ENCODE results near the gene SCYGR4. TPM values are rescaled to one million over a fixed set of nuclear protein-coding genes. Genes with fewer than 3 reads are reported as not detected.

The SCYGR4 gene
- total RNA-seq, result not detected

GRCh38 chr2:227617316-227618230 lies at the start of gene SCYGR4:
Gene SCYGR4 (plus strand): TSS chr2:227617498. CDS start chr2:227617498, 0 bp downstream.
- peaks cover 19% of the 10 kb centered on the region for H3K27me3 Mint-ChIP-seq
- H3K36me3 Mint-ChIP-seq, result no peaks in the 10 kb centered on the region
- no peaks in the 10 kb centered on the region for H3K4me1 Mint-ChIP-seq (ENCODE audit: low read depth)
- H3K4me3 Mint-ChIP-seq, result no peak within 1 kb of the TSS
- H3K27ac Mint-ChIP-seq, result no peak within 1 kb of the TSS
- intact Hi-C loops (cut with micrococcal nuclease), result no loop called here
- ChIA-PET POLR2A (no interaction called here), CTCF (no interaction called here)
- no peak for DNase-seq
- no peaks in the 10 kb centered on the region for H3K9me3 Mint-ChIP-seq

GRCh38 chr2:227568852-227569169 lies 48.5 kb upstream of the SCYGR4 start:
- Mint-ChIP-seq H3K9me3 (no peaks in the 10 kb centered on the region), H3K27ac (no peak overlapping the region), H3K27me3 (no peaks in the 10 kb centered on the region), H3K4me3 (no peak overlapping the region), H3K36me3 (peaks cover 2% of the 10 kb centered on the region), H3K4me1 (ENCODE audit: low read depth) (no peaks in the 10 kb centered on the region)
- intact Hi-C loops (cut with micrococcal nuclease), result no loop called here
- DNase-seq, result no peak
- CTCF ChIA-PET, result no interaction called here
- POLR2A ChIA-PET, result no interaction called here

GRCh38 chr2:227570615-227571014 lies 46.7 kb upstream of the SCYGR4 start:
- ChIA-PET POLR2A (no interaction called here), CTCF (no interaction called here)
- Mint-ChIP-seq H3K4me1 (ENCODE audit: low read depth) (no peaks in the 10 kb centered on the region), H3K4me3 (no peak overlapping the region), H3K27ac (no peak overlapping the region), H3K27me3 (no peaks in the 10 kb centered on the region), H3K9me3 (no peaks in the 10 kb centered on the region), H3K36me3 (peaks cover 2% of the 10 kb centered on the region)
- intact Hi-C loops (cut with micrococcal nuclease), result loop anchor here (10.0 kb wide), 1 partner anchor 166 kb away; no protein-coding TSS in a partner anchor
- DNase-seq, result no peak

GRCh38 chr2:227576110-227576509 lies 41.2 kb upstream of the SCYGR4 start:
- Mint-ChIP-seq H3K27ac (no peak overlapping the region), H3K4me1 (ENCODE audit: low read depth) (no peaks in the 10 kb centered on the region), H3K4me3 (no peak overlapping the region), H3K27me3 (peaks cover 19% of the 10 kb centered on the region), H3K9me3 (no peaks in the 10 kb centered on the region), H3K36me3 (no peaks in the 10 kb centered on the region)
- intact Hi-C loops (cut with micrococcal nuclease), result loop anchor here (10.0 kb wide), 1 partner anchor 171 kb away; no protein-coding TSS in a partner anchor
- CTCF ChIA-PET, result no interaction called here
- no peak for DNase-seq
- POLR2A ChIA-PET, result no interaction called here

GRCh38 chr2:227576812-227577211 lies 40.5 kb upstream of the SCYGR4 start:
- H3K9me3 Mint-ChIP-seq, result no peaks in the 10 kb centered on the region
- no peaks in the 10 kb centered on the region for H3K4me1 Mint-ChIP-seq (ENCODE audit: low read depth)
- ChIA-PET CTCF (no interaction called here), POLR2A (no interaction called here)
- H3K36me3 Mint-ChIP-seq, result no peaks in the 10 kb centered on the region
- no peak overlapping the region for H3K27ac Mint-ChIP-seq
- H3K4me3 Mint-ChIP-seq, result no peak overlapping the region
- no peak for DNase-seq
- intact Hi-C loops (cut with micrococcal nuclease), result loop anchor here (10.0 kb wide), 1 partner anchor 172 kb away; no protein-coding TSS in a partner anchor
- H3K27me3 Mint-ChIP-seq, result peaks cover 23% of the 10 kb centered on the region

GRCh38 chr2:227577555-227577954 lies 39.7 kb upstream of the SCYGR4 start:
- intact Hi-C loops (cut with micrococcal nuclease), result loop anchor here (10.0 kb wide), 1 partner anchor 173 kb away; no protein-coding TSS in a partner anchor
- H3K4me3 Mint-ChIP-seq, result no peak overlapping the region
- no peak for DNase-seq
- POLR2A ChIA-PET, result no interaction called here
- peaks cover 6% of the 10 kb centered on the region for H3K9me3 Mint-ChIP-seq
- H3K36me3 Mint-ChIP-seq, result peaks cover 6% of the 10 kb centered on the region
- CTCF ChIA-PET, result no interaction called here
- H3K27ac Mint-ChIP-seq, result no peak overlapping the region
- H3K27me3 Mint-ChIP-seq, result peaks cover 26% of the 10 kb centered on the region
- H3K4me1 Mint-ChIP-seq (ENCODE audit: low read depth), result no peaks in the 10 kb centered on the region

GRCh38 chr2:227578642-227579041 lies 38.7 kb upstream of the SCYGR4 start:
- intact Hi-C loops (cut with micrococcal nuclease), result loop anchor here (10.0 kb wide), 1 partner anchor 174 kb away; no protein-coding TSS in a partner anchor
- no peak overlapping the region for H3K27ac Mint-ChIP-seq
- CTCF ChIA-PET, result no interaction called here
- H3K36me3 Mint-ChIP-seq, result peaks cover 10% of the 10 kb centered on the region
- peaks cover 12% of the 10 kb centered on the region for H3K9me3 Mint-ChIP-seq
- no peaks in the 10 kb centered on the region for H3K4me1 Mint-ChIP-seq (ENCODE audit: low read depth)
- peaks cover 26% of the 10 kb centered on the region for H3K27me3 Mint-ChIP-seq
- POLR2A ChIA-PET, result no interaction called here
- no peak for DNase-seq
- no peak overlapping the region for H3K4me3 Mint-ChIP-seq

GRCh38 chr2:227579791-227580190 lies 37.5 kb upstream of the SCYGR4 start:
- H3K9me3 Mint-ChIP-seq, result peaks cover 12% of the 10 kb centered on the region
- intact Hi-C loops (cut with micrococcal nuclease), result loop anchor here (10.0 kb wide), 1 partner anchor 175 kb away; no protein-coding TSS in a partner anchor
- no peak for DNase-seq
- no peak overlapping the region for H3K27ac Mint-ChIP-seq
- ChIA-PET CTCF (no interaction called here), POLR2A (interaction anchor here (0.6 kb wide), 1 partner anchor 31 kb away, joined by 3 read pairs; no protein-coding TSS in a partner anchor)
- H3K27me3 Mint-ChIP-seq, result peaks cover 28% of the 10 kb centered on the region
- peaks cover 10% of the 10 kb centered on the region for H3K36me3 Mint-ChIP-seq
- H3K4me3 Mint-ChIP-seq, result no peak overlapping the region
- no peaks in the 10 kb centered on the region for H3K4me1 Mint-ChIP-seq (ENCODE audit: low read depth)

- H3K36me3 Mint-ChIP-seq, result peaks cover 10% of the 10 kb centered on the region
- CTCF ChIA-PET, result interaction anchor here (1.1 kb wide), 1 partner anchor 75 kb away, joined by 3 read pairs; no protein-coding TSS in a partner anchor
- H3K9me3 Mint-ChIP-seq, result peaks cover 12% of the 10 kb centered on the region
- H3K27ac Mint-ChIP-seq, result no peak overlapping the region
- POLR2A ChIA-PET, result no interaction called here
- no peaks in the 10 kb centered on the region for H3K4me1 Mint-ChIP-seq (ENCODE audit: low read depth)
- no peak for DNase-seq
- intact Hi-C loops (cut with micrococcal nuclease), result no loop called here
- H3K27me3 Mint-ChIP-seq, result peaks cover 24% of the 10 kb centered on the region
- H3K4me3 Mint-ChIP-seq, result no peak overlapping the region
Measured at GRCh38 chr2:227582369-227582768, 34.9 kb upstream of the SCYGR4 start.

- intact Hi-C loops (cut with micrococcal nuclease), result no loop called here
- H3K9me3 Mint-ChIP-seq, result peaks cover 5% of the 10 kb centered on the region
- no peaks in the 10 kb centered on the region for H3K36me3 Mint-ChIP-seq
- ChIA-PET POLR2A (no interaction called here), CTCF (no interaction called here)
- DNase-seq, result no peak
- H3K4me1 Mint-ChIP-seq (ENCODE audit: low read depth), result no peaks in the 10 kb centered on the region
- H3K27me3 Mint-ChIP-seq, result peaks cover 33% of the 10 kb centered on the region
- H3K27ac Mint-ChIP-seq, result no peak overlapping the region
- H3K4me3 Mint-ChIP-seq, result no peak overlapping the region
Measured at GRCh38 chr2:227592694-227593387, 24.5 kb upstream of the SCYGR4 start.

GRCh38 chr2:227595797-227596196 lies 21.5 kb upstream of the SCYGR4 start:
- POLR2A ChIA-PET, result no interaction called here
- DNase-seq, result no peak
- Mint-ChIP-seq H3K4me3 (no peak overlapping the region), H3K36me3 (no peaks in the 10 kb centered on the region), H3K4me1 (ENCODE audit: low read depth) (no peaks in the 10 kb centered on the region), H3K27me3 (peaks cover 24% of the 10 kb centered on the region), H3K27ac (no peak overlapping the region), H3K9me3 (no peaks in the 10 kb centered on the region)
- CTCF ChIA-PET, result no interaction called here
- intact Hi-C loops (cut with micrococcal nuclease), result no loop called here

GRCh38 chr2:227597036-227597435 lies 20.3 kb upstream of the SCYGR4 start:
- H3K9me3 Mint-ChIP-seq, result no peaks in the 10 kb centered on the region
- H3K27ac Mint-ChIP-seq, result no peak overlapping the region
- CTCF ChIA-PET, result no interaction called here
- no peak for DNase-seq
- no peaks in the 10 kb centered on the region for H3K36me3 Mint-ChIP-seq
- no peaks in the 10 kb centered on the region for H3K4me1 Mint-ChIP-seq (ENCODE audit: low read depth)
- POLR2A ChIA-PET, result no interaction called here
- H3K4me3 Mint-ChIP-seq, result no peak overlapping the region
- intact Hi-C loops (cut with micrococcal nuclease), result no loop called here
- H3K27me3 Mint-ChIP-seq, result peaks cover 23% of the 10 kb centered on the region

All from activated CD4-positive, alpha-beta memory T cell treated with anti-CD3 and anti-CD28 coated beads for 36 hours (primary cell).